Panc1 (cell line): ENCODE data around the gene RPL23.

Source experiments
- POLR2AphosphoS5 ChIP-seq: IDR thresholded peaks from 2 replicates; pipeline ENCODE4 v1.6.1; 2012; ENCODE audit warnings: mild to moderate bottlenecking, low read depth, low read length, moderate library complexity
- SIN3A ChIP-seq: IDR thresholded peaks from 2 replicates; pipeline ENCODE4 v1.6.1; 2012; ENCODE audit warnings: low read depth, mild to moderate bottlenecking, low read length, moderate library complexity, borderline replicate concordance; ENCODE audit not compliant: insufficient read depth
- TCF7L2 ChIP-seq: IDR thresholded peaks from 2 replicates; pipeline ENCODE4 v1.6.1; 2011; ENCODE audit warnings: mild to moderate bottlenecking, low read depth, low read length, inconsistent platforms
- TF ChIP-seq, protein P1 (sequence below): fragments of 450-650 bp; IDR thresholded peaks from 2 replicates; pipeline ENCODE4 v1.5.1; 2017; ENCODE audit warnings: mild to moderate bottlenecking
- TF ChIP-seq, protein P2 (sequence below), 2 experiments: IDR thresholded peaks; 2 replicates each; pipeline ENCODE4 v1.6.1; 2011 to 2012; ENCODE audit warnings: low read depth in 2 of 2, control low read depth in 1 of 2, low read length in 1 of 2, mild to moderate bottlenecking in 1 of 2, moderate library complexity in 1 of 2; ENCODE audit not compliant: insufficient read depth in 1 of 2

DNA sequence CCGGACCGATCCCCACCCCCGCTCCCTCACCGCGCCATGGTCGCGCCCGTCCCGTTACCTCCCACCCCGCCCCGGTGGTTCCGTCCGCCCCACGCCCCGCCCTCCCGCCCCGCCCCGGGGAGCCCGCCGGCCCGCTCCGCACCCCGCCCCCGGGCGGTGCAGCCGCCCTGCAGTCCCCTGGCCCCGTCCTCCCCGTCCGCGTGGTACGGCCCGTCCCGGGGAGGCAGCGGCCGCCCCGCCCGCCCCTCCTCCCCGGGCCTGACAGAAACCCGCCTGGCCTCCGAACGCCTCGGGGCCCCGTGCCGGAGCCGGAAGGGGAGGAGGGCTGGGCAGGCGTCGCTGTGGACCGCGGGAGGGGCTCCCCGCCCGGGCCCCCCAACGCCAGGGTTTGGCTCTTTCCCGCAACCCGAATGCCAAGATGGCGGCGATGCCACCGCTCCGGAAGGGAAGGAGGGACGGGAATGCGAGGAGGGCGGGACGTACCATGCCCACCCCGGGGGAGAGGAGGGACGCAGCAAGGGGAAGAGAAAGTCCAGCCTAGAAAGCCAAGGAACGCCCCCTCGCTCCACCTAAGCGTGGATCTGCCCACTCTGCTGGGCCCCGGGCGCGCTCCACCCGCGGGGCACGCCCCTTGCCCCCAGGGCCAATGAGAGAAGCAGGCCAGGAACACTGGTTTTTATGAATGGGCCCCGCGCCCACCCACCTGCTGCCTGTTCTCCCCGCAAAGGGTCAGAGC, 53.9 kb downstream of the RPL23 start, which contains the start of gene PIP4K2B:
- TF ChIP-seq, protein P1, sequence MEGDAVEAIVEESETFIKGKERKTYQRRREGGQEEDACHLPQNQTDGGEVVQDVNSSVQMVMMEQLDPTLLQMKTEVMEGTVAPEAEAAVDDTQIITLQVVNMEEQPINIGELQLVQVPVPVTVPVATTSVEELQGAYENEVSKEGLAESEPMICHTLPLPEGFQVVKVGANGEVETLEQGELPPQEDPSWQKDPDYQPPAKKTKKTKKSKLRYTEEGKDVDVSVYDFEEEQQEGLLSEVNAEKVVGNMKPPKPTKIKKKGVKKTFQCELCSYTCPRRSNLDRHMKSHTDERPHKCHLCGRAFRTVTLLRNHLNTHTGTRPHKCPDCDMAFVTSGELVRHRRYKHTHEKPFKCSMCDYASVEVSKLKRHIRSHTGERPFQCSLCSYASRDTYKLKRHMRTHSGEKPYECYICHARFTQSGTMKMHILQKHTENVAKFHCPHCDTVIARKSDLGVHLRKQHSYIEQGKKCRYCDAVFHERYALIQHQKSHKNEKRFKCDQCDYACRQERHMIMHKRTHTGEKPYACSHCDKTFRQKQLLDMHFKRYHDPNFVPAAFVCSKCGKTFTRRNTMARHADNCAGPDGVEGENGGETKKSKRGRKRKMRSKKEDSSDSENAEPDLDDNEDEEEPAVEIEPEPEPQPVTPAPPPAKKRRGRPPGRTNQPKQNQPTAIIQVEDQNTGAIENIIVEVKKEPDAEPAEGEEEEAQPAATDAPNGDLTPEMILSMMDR = no peak
- TF ChIP-seq SIN3A (0 out of 2 replicates have a peak, but pooled peaks have one; percentile 13), POLR2AphosphoS5 (peak; percentile 82), TCF7L2 (no peak)
- TF ChIP-seq, protein P2, sequence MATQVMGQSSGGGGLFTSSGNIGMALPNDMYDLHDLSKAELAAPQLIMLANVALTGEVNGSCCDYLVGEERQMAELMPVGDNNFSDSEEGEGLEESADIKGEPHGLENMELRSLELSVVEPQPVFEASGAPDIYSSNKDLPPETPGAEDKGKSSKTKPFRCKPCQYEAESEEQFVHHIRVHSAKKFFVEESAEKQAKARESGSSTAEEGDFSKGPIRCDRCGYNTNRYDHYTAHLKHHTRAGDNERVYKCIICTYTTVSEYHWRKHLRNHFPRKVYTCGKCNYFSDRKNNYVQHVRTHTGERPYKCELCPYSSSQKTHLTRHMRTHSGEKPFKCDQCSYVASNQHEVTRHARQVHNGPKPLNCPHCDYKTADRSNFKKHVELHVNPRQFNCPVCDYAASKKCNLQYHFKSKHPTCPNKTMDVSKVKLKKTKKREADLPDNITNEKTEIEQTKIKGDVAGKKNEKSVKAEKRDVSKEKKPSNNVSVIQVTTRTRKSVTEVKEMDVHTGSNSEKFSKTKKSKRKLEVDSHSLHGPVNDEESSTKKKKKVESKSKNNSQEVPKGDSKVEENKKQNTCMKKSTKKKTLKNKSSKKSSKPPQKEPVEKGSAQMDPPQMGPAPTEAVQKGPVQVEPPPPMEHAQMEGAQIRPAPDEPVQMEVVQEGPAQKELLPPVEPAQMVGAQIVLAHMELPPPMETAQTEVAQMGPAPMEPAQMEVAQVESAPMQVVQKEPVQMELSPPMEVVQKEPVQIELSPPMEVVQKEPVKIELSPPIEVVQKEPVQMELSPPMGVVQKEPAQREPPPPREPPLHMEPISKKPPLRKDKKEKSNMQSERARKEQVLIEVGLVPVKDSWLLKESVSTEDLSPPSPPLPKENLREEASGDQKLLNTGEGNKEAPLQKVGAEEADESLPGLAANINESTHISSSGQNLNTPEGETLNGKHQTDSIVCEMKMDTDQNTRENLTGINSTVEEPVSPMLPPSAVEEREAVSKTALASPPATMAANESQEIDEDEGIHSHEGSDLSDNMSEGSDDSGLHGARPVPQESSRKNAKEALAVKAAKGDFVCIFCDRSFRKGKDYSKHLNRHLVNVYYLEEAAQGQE (IDR thresholded peaks at IDR 0.05; ENCODE audit: insufficient read depth in 1 of 2, low read depth in 2 of 2, low read length in 1 of 2) = no peak
